Caco-2 (cell line): ENCODE data around the gene ERO1A. TPM values are rescaled to one million over a fixed set of nuclear protein-coding genes. Genes with fewer than 3 reads are reported as not detected.

Experiments used
- BruUV-seq: library from RNA; stranded (reverse); fragments of 400-500 nt; replicated peaks from 2 replicates; lab custom pipeline; 2021; lab: Mats Ljungman, UMichigan
- CTCF ChIA-PET: fragments of 300-600 bp; sonication (Branson Sonifier 250); formaldehyde crosslinking; loops from one replicate; lab custom pipeline; 2022; ENCODE audit warnings: antibody characterized with exemption; lab: Charles Lee
- POLR2A ChIA-PET: fragments of 300-600 bp; sonication (Branson Sonifier 250); formaldehyde crosslinking; loops from one replicate; lab custom pipeline; 2022; ENCODE audit warnings: antibody characterized with exemption; lab: Charles Lee
- DNase-seq, 2 experiments: peaks; one replicate each; pipeline versions ENCODE4 v3.0.0 to v3.0.0-alpha.2; 2020 to 2022
- H3K27me3 ChIP-seq: replicated peaks from 2 replicates; pipeline ENCODE4 v1.6.0; 2011; ENCODE audit warnings: low read length; ENCODE audit not compliant: control insufficient read depth, insufficient read depth
- H3K36me3 ChIP-seq: 2 replicates; pipeline ENCODE4 v1.5.1; 2011; ENCODE audit warnings: low read length; ENCODE audit not compliant: control insufficient read depth, insufficient read depth
- H3K4me1 ChIP-seq: fragments of 250-450 bp; sonication (Bioruptor Pico); 2 replicates; pipeline ENCODE4 v1.5.1; 2020; ENCODE audit warnings: mild to moderate bottlenecking
- H3K4me3 ChIP-seq: 2 replicates; pipeline ENCODE4 v1.5.1; 2011; ENCODE audit warnings: low read depth, mild to moderate bottlenecking, control low read depth, low read length
- H3K9me3 ChIP-seq: fragments of 250-450 bp; sonication (Bioruptor Pico); 2 replicates; pipeline ENCODE4 v1.5.1; 2020; ENCODE audit warnings: mild to moderate bottlenecking, moderate library complexity
- H3K27ac Mint-ChIP-seq: one replicate; pipeline ENCODE4 v1.8.0; 2022; ENCODE audit warnings: mixed read lengths; ENCODE audit not compliant: unreplicated experiment
- H3K27me3 Mint-ChIP-seq: one replicate; pipeline ENCODE4 v1.8.0; 2022; ENCODE audit warnings: mixed read lengths; ENCODE audit not compliant: insufficient read depth, unreplicated experiment
- H3K36me3 Mint-ChIP-seq: one replicate; pipeline ENCODE4 v1.8.0; 2022; ENCODE audit warnings: mild to moderate bottlenecking, mixed read lengths; ENCODE audit not compliant: insufficient read depth, unreplicated experiment
- H3K4me1 Mint-ChIP-seq: one replicate; pipeline ENCODE4 v1.8.0; 2022; ENCODE audit warnings: low read depth, mixed read lengths; ENCODE audit not compliant: unreplicated experiment
- H3K4me3 Mint-ChIP-seq: one replicate; pipeline ENCODE4 v1.8.0; 2022; ENCODE audit warnings: mild to moderate bottlenecking, moderate library complexity, mixed read lengths; ENCODE audit not compliant: unreplicated experiment
- H3K9me3 Mint-ChIP-seq: one replicate; pipeline ENCODE4 v1.8.0; 2022; ENCODE audit warnings: mixed read lengths; ENCODE audit not compliant: unreplicated experiment
- intact Hi-C: fragments of 100-400 bp; cut with micrococcal nuclease; formaldehyde crosslinking; loops from one replicate; pipeline ENCODE4 v1.10.0; 2022; ENCODE audit not compliant: unreplicated experiment
- total RNA-seq: library from RNA; stranded (reverse); gene quantifications from 2 replicates; pipeline ENCODE4 v1.2.3, GENCODE V29; 2022
- TF ChIP-seq, protein P1 (sequence below), 2 experiments: fragments of 200-600 bp in 1 of 2; IDR thresholded peaks; 1 replicate in 1 of 2; 2 replicates in 1 of 2; pipeline versions ENCODE4 v1.5.1 to v1.8.0; 2011 to 2022; ENCODE audit warnings: antibody characterized with exemption in 1 of 2, control low read depth in 1 of 2, inconsistent platforms in 1 of 2, low read depth in 1 of 2, low read length in 1 of 2, mild to moderate bottlenecking in 1 of 2, moderate library complexity in 1 of 2; ENCODE audit not compliant: insufficient read depth in 1 of 2, severe bottlenecking in 1 of 2, unreplicated experiment in 1 of 2

The ERO1A gene
- total RNA-seq, 1 experiment from 2014 or later = 73.6 TPM

GRCh38 chr14:52693532-52693931 lies 1.8 kb downstream of the ERO1A start:
- DNase-seq = no peak
- H3K36me3 Mint-ChIP-seq = no peaks in the 10 kb centered on the region
- no peak overlapping the region for H3K27ac Mint-ChIP-seq
- Histone ChIP-seq H3K36me3 (no peaks in the 10 kb centered on the region), H3K4me1 (peaks cover 14% of the 10 kb centered on the region), H3K4me3 (no peak overlapping the region), H3K9me3 (no peaks in the 10 kb centered on the region), H3K27me3 (no peaks in the 10 kb centered on the region)
- peaks cover 38% of the 10 kb centered on the region for H3K4me1 Mint-ChIP-seq
- TF ChIP-seq, protein P1, sequence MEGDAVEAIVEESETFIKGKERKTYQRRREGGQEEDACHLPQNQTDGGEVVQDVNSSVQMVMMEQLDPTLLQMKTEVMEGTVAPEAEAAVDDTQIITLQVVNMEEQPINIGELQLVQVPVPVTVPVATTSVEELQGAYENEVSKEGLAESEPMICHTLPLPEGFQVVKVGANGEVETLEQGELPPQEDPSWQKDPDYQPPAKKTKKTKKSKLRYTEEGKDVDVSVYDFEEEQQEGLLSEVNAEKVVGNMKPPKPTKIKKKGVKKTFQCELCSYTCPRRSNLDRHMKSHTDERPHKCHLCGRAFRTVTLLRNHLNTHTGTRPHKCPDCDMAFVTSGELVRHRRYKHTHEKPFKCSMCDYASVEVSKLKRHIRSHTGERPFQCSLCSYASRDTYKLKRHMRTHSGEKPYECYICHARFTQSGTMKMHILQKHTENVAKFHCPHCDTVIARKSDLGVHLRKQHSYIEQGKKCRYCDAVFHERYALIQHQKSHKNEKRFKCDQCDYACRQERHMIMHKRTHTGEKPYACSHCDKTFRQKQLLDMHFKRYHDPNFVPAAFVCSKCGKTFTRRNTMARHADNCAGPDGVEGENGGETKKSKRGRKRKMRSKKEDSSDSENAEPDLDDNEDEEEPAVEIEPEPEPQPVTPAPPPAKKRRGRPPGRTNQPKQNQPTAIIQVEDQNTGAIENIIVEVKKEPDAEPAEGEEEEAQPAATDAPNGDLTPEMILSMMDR (IDR thresholded peaks at IDR 0.05; ENCODE audit: insufficient read depth in 1 of 2, low read depth in 1 of 2, low read length in 1 of 2, severe bottlenecking in 1 of 2, unreplicated experiment in 1 of 2) = no peak
- ChIA-PET CTCF (no interaction called here), POLR2A (no interaction called here)
- H3K4me3 Mint-ChIP-seq = peak overlapping the region; percentile 93
- intact Hi-C loops = loop anchor here (10.0 kb wide), 1 partner anchor 139 kb away; the partner anchor contains the start of genes GPR137C and TXNDC16
- no TSS peak for BruUV-seq
- no peaks in the 10 kb centered on the region for H3K27me3 Mint-ChIP-seq
- H3K9me3 Mint-ChIP-seq = no peaks in the 10 kb centered on the region

- no peak overlapping the region for H3K4me3 Mint-ChIP-seq
- H3K27me3 ChIP-seq = no peaks in the 10 kb centered on the region
- no peaks in the 10 kb centered on the region for H3K27me3 Mint-ChIP-seq
- H3K9me3 ChIP-seq = no peaks in the 10 kb centered on the region
- peaks cover 13% of the 10 kb centered on the region for H3K4me1 ChIP-seq
- H3K36me3 Mint-ChIP-seq = no peaks in the 10 kb centered on the region
- ChIA-PET POLR2A (no interaction called here), CTCF (no interaction called here)
- no TSS peak for BruUV-seq
- no peaks in the 10 kb centered on the region for H3K9me3 Mint-ChIP-seq
- no peak for DNase-seq
- TF ChIP-seq, protein P1 (IDR thresholded peaks at IDR 0.05; ENCODE audit: insufficient read depth in 1 of 2, low read depth in 1 of 2, low read length in 1 of 2, severe bottlenecking in 1 of 2, unreplicated experiment in 1 of 2) = no peak
- H3K4me1 Mint-ChIP-seq = peaks cover 41% of the 10 kb centered on the region
- intact Hi-C loops = loop anchor here (10.0 kb wide), 1 partner anchor 138 kb away; the partner anchor contains the start of genes GPR137C and TXNDC16
- no peaks in the 10 kb centered on the region for H3K36me3 ChIP-seq
- no peak overlapping the region for H3K4me3 ChIP-seq
- no peak overlapping the region for H3K27ac Mint-ChIP-seq
Measured at GRCh38 chr14:52693036-52693435, 2.3 kb downstream of the ERO1A start.

DNA sequence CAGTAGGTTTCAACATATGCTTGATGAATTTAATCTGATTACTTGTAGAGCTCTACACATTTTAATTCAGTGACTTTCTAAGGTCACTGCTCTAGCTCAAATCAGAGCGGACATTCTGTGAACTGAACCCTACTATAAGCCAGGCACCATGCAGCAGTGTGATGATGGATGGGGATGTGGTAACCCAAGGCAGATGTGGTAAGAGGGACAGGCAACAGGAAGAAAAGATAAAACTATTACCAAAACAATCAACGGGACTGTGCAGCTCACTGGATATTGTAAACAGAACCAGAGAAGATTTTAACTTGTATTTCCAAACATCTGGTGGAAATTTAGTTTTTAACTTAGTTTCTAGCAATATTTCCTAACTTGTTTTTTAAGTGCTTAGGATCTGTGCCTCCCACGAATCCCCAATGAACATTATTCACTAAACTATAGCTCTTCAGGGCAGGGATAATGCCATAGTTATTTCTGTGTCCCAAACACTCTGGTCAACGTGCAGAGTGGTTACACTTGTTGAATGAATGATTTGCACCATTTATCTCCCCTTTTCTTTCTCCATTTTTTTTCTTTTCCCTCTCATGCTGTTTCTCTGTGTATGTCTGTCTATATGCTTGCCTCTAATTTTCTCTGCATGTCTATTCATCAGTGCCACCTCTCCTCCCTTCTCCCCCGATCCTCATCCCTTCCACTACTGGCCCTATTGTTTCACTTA lies 3.0 kb downstream of the ERO1A start:
- Mint-ChIP-seq H3K9me3 (no peaks in the 10 kb centered on the region), H3K4me1 (peaks cover 38% of the 10 kb centered on the region), H3K27ac (no peak overlapping the region), H3K27me3 (no peaks in the 10 kb centered on the region), H3K4me3 (no peak overlapping the region), H3K36me3 (no peaks in the 10 kb centered on the region)
- no peaks in the 10 kb centered on the region for H3K27me3 ChIP-seq
- no peaks in the 10 kb centered on the region for H3K36me3 ChIP-seq
- TF ChIP-seq, protein P1 (IDR thresholded peaks at IDR 0.05; ENCODE audit: insufficient read depth in 1 of 2, low read depth in 1 of 2, low read length in 1 of 2, severe bottlenecking in 1 of 2, unreplicated experiment in 1 of 2) = no peak
- intact Hi-C loops = loop anchor here (10.0 kb wide), 1 partner anchor 138 kb away; the partner anchor contains the start of genes GPR137C and TXNDC16
- no TSS peak for BruUV-seq
- no peaks in the 10 kb centered on the region for H3K9me3 ChIP-seq
- DNase-seq = no peak
- H3K4me3 ChIP-seq = no peak overlapping the region
- ChIA-PET CTCF (interaction anchor here (1.2 kb wide), 1 partner anchor 49 kb away, joined by 3 read pairs; no protein-coding TSS in a partner anchor), POLR2A (interaction anchor here (0.9 kb wide), 1 partner anchor 15 kb away, joined by 4 read pairs; the partner anchor contains the start of gene PSMC6)
- peaks cover 9% of the 10 kb centered on the region; the same call in 1 of the 2 replicates for H3K4me1 ChIP-seq
